GM23338 (cell line): Measurements from ENCODE around the gene WDR91.

Source experiments
- CREB1 ChIP-seq: fragments of 250-450 bp; sonication (Bioruptor Pico); IDR thresholded peaks from 2 replicates; pipeline ENCODE4 v1.5.0; 2020; ENCODE audit warnings: low read depth, mild to moderate bottlenecking, moderate library complexity
- TF ChIP-seq, protein P1 (sequence below), 2 experiments: fragments of 200-600 bp in 1 of 2; sonication (generic) in 1 of 2; conservative IDR thresholded peaks; 2 replicates each; pipeline versions ENCODE4 v1.5.1 to v1.6.1; 2016 to 2017; ENCODE audit warnings: antibody characterized with exemption in 2 of 2, low read depth in 2 of 2, mild to moderate bottlenecking in 2 of 2, moderate library complexity in 1 of 2

- TF ChIP-seq, protein P1, sequence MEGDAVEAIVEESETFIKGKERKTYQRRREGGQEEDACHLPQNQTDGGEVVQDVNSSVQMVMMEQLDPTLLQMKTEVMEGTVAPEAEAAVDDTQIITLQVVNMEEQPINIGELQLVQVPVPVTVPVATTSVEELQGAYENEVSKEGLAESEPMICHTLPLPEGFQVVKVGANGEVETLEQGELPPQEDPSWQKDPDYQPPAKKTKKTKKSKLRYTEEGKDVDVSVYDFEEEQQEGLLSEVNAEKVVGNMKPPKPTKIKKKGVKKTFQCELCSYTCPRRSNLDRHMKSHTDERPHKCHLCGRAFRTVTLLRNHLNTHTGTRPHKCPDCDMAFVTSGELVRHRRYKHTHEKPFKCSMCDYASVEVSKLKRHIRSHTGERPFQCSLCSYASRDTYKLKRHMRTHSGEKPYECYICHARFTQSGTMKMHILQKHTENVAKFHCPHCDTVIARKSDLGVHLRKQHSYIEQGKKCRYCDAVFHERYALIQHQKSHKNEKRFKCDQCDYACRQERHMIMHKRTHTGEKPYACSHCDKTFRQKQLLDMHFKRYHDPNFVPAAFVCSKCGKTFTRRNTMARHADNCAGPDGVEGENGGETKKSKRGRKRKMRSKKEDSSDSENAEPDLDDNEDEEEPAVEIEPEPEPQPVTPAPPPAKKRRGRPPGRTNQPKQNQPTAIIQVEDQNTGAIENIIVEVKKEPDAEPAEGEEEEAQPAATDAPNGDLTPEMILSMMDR (conservative IDR thresholded peaks at IDR 0.05; ENCODE audit: low read depth in 2 of 2): no peak
- no peak for TF ChIP-seq CREB1 (CRISPR knock-in tag)
These were observed 51.8 kb downstream of the WDR91 start for GRCh38 chr7:135159359-135160085.
